Measurements from ENCODE around the gene RAP2A.

Gene RAP2A

GRCh38 chr13:97460853-97461252 is 26.9 kb downstream of the RAP2A start:
- H3K79me2 ChIP-seq (ENCODE audit: insufficient read depth, low read length) = peaks cover 17% of the 10 kb centered on the region
- H3K9me3 ChIP-seq (ENCODE audit: insufficient read depth, low read length, severe bottlenecking) = no peaks in the 10 kb centered on the region
- H4K20me1 ChIP-seq (ENCODE audit: insufficient read depth, low read length) = peaks cover 3% of the 10 kb centered on the region; the same call in 1 of the 2 replicates
- H3K36me3 ChIP-seq (ENCODE audit: insufficient read depth, low read length) = peaks cover 18% of the 10 kb centered on the region
- H3K4me1 ChIP-seq (ENCODE audit: insufficient read depth, low read length) = peaks cover 17% of the 10 kb centered on the region
- no peaks in the 10 kb centered on the region for H3K27me3 ChIP-seq (ENCODE audit: insufficient read depth, low read length, poor library complexity)
- no peak overlapping the region for H3K27ac ChIP-seq (ENCODE audit: low read length)
- no peak overlapping the region for H3K4me3 ChIP-seq (ENCODE audit: low read depth in 1 of 2, low read length in 2 of 2)
- TF ChIP-seq EZH2 (IDR thresholded peaks at IDR 0.05; ENCODE audit: borderline replicate concordance, low read depth, low read length, severe bottlenecking) (no peak), CTCF (IDR thresholded peaks at IDR 0.05; ENCODE audit: borderline replicate concordance, extremely low read depth, low read length, poor library complexity, severe bottlenecking) (no peak)
- H3K9ac ChIP-seq (ENCODE audit: low read depth, low read length) = no peak overlapping the region
- no peak overlapping the region for H3K4me2 ChIP-seq (ENCODE audit: insufficient read depth, low read length)
- no peak overlapping the region for H2AFZ ChIP-seq (ENCODE audit: low read depth, low read length)
- peak; percentile 58 for DNase-seq
- peak; percentile 94 for ATAC-seq (ENCODE audit: insufficient read depth, low read depth)

- Histone ChIP-seq H2AFZ (ENCODE audit: low read depth, low read length) (no peak overlapping the region), H3K36me3 (ENCODE audit: insufficient read depth, low read length) (peaks cover 12% of the 10 kb centered on the region), H3K4me1 (ENCODE audit: insufficient read depth, low read length) (peaks cover 17% of the 10 kb centered on the region), H3K79me2 (ENCODE audit: insufficient read depth, low read length) (peaks cover 4% of the 10 kb centered on the region), H3K4me3 (ENCODE audit: low read depth in 1 of 2, low read length in 2 of 2) (no peak overlapping the region), H4K20me1 (ENCODE audit: insufficient read depth, low read length) (peaks cover 3% of the 10 kb centered on the region; the same call in 1 of the 2 replicates), H3K9me3 (ENCODE audit: insufficient read depth, low read length, severe bottlenecking) (no peaks in the 10 kb centered on the region), H3K4me2 (ENCODE audit: insufficient read depth, low read length) (no peak overlapping the region), H3K9ac (ENCODE audit: low read depth, low read length) (no peak overlapping the region), H3K27me3 (ENCODE audit: insufficient read depth, low read length, poor library complexity) (no peaks in the 10 kb centered on the region), H3K27ac (ENCODE audit: low read length) (no peak overlapping the region)
- ATAC-seq (ENCODE audit: insufficient read depth, low read depth) = no peak
- TF ChIP-seq CTCF (IDR thresholded peaks at IDR 0.05; ENCODE audit: borderline replicate concordance, extremely low read depth, low read length, poor library complexity, severe bottlenecking) (no peak), EZH2 (IDR thresholded peaks at IDR 0.05; ENCODE audit: borderline replicate concordance, low read depth, low read length, severe bottlenecking) (no peak)
- DNase-seq = no peak
Measured at GRCh38 chr13:97464561-97464960, 30.6 kb downstream of the RAP2A start.

- TF ChIP-seq EZH2 (IDR thresholded peaks at IDR 0.05; ENCODE audit: borderline replicate concordance, low read depth, low read length, severe bottlenecking) (no peak), CTCF (IDR thresholded peaks at IDR 0.05; ENCODE audit: borderline replicate concordance, extremely low read depth, low read length, poor library complexity, severe bottlenecking) (no peak)
- no peaks in the 10 kb centered on the region for H3K9me3 ChIP-seq (ENCODE audit: insufficient read depth, low read length, severe bottlenecking)
- peaks cover 4% of the 10 kb centered on the region for H3K79me2 ChIP-seq (ENCODE audit: insufficient read depth, low read length)
- ATAC-seq (ENCODE audit: insufficient read depth, low read depth) (no peak), DNase-seq (no peak)
- H3K36me3 ChIP-seq (ENCODE audit: insufficient read depth, low read length) = peaks cover 12% of the 10 kb centered on the region
- no peak overlapping the region for H2AFZ ChIP-seq (ENCODE audit: low read depth, low read length)
- no peak overlapping the region for H3K27ac ChIP-seq (ENCODE audit: low read length)
- H3K4me2 ChIP-seq (ENCODE audit: insufficient read depth, low read length) = no peak overlapping the region
- peaks cover 3% of the 10 kb centered on the region; the same call in 1 of the 2 replicates for H4K20me1 ChIP-seq (ENCODE audit: insufficient read depth, low read length)
- no peak overlapping the region for H3K4me3 ChIP-seq (ENCODE audit: low read depth in 1 of 2, low read length in 2 of 2)
- H3K27me3 ChIP-seq (ENCODE audit: insufficient read depth, low read length, poor library complexity) = no peaks in the 10 kb centered on the region
- H3K9ac ChIP-seq (ENCODE audit: low read depth, low read length) = no peak overlapping the region
- H3K4me1 ChIP-seq (ENCODE audit: insufficient read depth, low read length) = no peaks in the 10 kb centered on the region
Measured at GRCh38 chr13:97466722-97467121, 32.8 kb downstream of the RAP2A start.

- no peak for TF ChIP-seq CTCF (IDR thresholded peaks at IDR 0.05; ENCODE audit: borderline replicate concordance, extremely low read depth, low read length, poor library complexity, severe bottlenecking)
- no peak for TF ChIP-seq EZH2 (IDR thresholded peaks at IDR 0.05; ENCODE audit: borderline replicate concordance, low read depth, low read length, severe bottlenecking)
- no peaks in the 10 kb centered on the region for H3K4me1 ChIP-seq (ENCODE audit: insufficient read depth, low read length)
- H3K36me3 ChIP-seq (ENCODE audit: insufficient read depth, low read length) = peaks cover 12% of the 10 kb centered on the region
- no peaks in the 10 kb centered on the region for H4K20me1 ChIP-seq (ENCODE audit: insufficient read depth, low read length)
- no peak overlapping the region for H3K4me2 ChIP-seq (ENCODE audit: insufficient read depth, low read length)
- no peaks in the 10 kb centered on the region for H3K27me3 ChIP-seq (ENCODE audit: insufficient read depth, low read length, poor library complexity)
- no peaks in the 10 kb centered on the region for H3K79me2 ChIP-seq (ENCODE audit: insufficient read depth, low read length)
- H2AFZ ChIP-seq (ENCODE audit: low read depth, low read length) = no peak overlapping the region
- no peaks in the 10 kb centered on the region for H3K9me3 ChIP-seq (ENCODE audit: insufficient read depth, low read length, severe bottlenecking)
- no peak overlapping the region for H3K4me3 ChIP-seq (ENCODE audit: low read depth in 1 of 2, low read length in 2 of 2)
- H3K9ac ChIP-seq (ENCODE audit: low read depth, low read length) = no peak overlapping the region
- DNase-seq (no peak), ATAC-seq (ENCODE audit: insufficient read depth, low read depth) (no peak)
- H3K27ac ChIP-seq (ENCODE audit: low read length) = no peak overlapping the region
Measured at GRCh38 chr13:97468331-97468730, 34.4 kb downstream of the RAP2A start.

All from DND-41 (cell line).